Activated B cell treated with CpG ODN at 0.5 μM for 24 hours (primary cell): ENCODE results near the gene GPR148. TPM values are rescaled to one million over a fixed set of nuclear protein-coding genes. Genes with fewer than 3 reads are reported as not detected.

Experiments used
- ATAC-seq: fragments of 200-7000 bp; cut with Tn5 transposase; one replicate; pipeline ENCODE4 v1.10.0; 2021; ENCODE audit warnings: low read depth, mild to moderate bottlenecking, moderate library complexity
- CTCF ChIA-PET: fragments of 350-600 bp; sonication (Branson Sonifier 250); formaldehyde crosslinking; loops from one replicate; lab custom pipeline; 2021; ENCODE audit warnings: antibody characterized with exemption; lab: Charles Lee
- POLR2A ChIA-PET: fragments of 350-600 bp; sonication (Branson Sonifier 250); formaldehyde crosslinking; loops from one replicate; lab custom pipeline; 2021; ENCODE audit warnings: antibody characterized with exemption; lab: Charles Lee
- DNase-seq: peaks from one replicate; pipeline ENCODE4 v3.0.0; 2022
- H3K27ac Mint-ChIP-seq: one replicate; pipeline ENCODE4 v1.8.0; 2020; ENCODE audit warnings: mixed read lengths
- H3K27me3 Mint-ChIP-seq: one replicate; pipeline ENCODE4 v1.8.0; 2021; ENCODE audit warnings: mixed read lengths
- H3K36me3 Mint-ChIP-seq: one replicate; pipeline ENCODE4 v1.8.0; 2021; ENCODE audit warnings: low read depth, mixed read lengths
- H3K4me1 Mint-ChIP-seq: one replicate; pipeline ENCODE4 v1.8.0; 2021; ENCODE audit warnings: mixed read lengths
- H3K4me3 Mint-ChIP-seq: one replicate; pipeline ENCODE4 v1.8.0; 2020; ENCODE audit warnings: mild to moderate bottlenecking, mixed read lengths
- H3K9me3 Mint-ChIP-seq: one replicate; pipeline ENCODE4 v1.8.0; 2020; ENCODE audit warnings: mixed read lengths
- intact Hi-C: fragments of 100-400 bp; cut with micrococcal nuclease; formaldehyde crosslinking; loops from one replicate; pipeline ENCODE4 v1.15.1; 2024
- total RNA-seq: library from RNA; stranded (reverse); gene quantifications from 2 replicates; pipeline ENCODE4 v1.2.3, GENCODE V29; 2022
- TF ChIP-seq, protein P1 (sequence below): fragments of 200-600 bp; IDR thresholded peaks from one replicate; pipeline ENCODE4 v1.8.0; 2022; ENCODE audit warnings: antibody characterized with exemption, mild to moderate bottlenecking

GPR148 gene
- total RNA-seq, 1 donor from 2014 or later: not detected

GRCh38 chr2:130759906-130760753 lies 31.3 kb downstream of the GPR148 start:
- ChIA-PET CTCF (no interaction called here), POLR2A (no interaction called here)
- TF ChIP-seq, protein P1, sequence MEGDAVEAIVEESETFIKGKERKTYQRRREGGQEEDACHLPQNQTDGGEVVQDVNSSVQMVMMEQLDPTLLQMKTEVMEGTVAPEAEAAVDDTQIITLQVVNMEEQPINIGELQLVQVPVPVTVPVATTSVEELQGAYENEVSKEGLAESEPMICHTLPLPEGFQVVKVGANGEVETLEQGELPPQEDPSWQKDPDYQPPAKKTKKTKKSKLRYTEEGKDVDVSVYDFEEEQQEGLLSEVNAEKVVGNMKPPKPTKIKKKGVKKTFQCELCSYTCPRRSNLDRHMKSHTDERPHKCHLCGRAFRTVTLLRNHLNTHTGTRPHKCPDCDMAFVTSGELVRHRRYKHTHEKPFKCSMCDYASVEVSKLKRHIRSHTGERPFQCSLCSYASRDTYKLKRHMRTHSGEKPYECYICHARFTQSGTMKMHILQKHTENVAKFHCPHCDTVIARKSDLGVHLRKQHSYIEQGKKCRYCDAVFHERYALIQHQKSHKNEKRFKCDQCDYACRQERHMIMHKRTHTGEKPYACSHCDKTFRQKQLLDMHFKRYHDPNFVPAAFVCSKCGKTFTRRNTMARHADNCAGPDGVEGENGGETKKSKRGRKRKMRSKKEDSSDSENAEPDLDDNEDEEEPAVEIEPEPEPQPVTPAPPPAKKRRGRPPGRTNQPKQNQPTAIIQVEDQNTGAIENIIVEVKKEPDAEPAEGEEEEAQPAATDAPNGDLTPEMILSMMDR: no peak
- H3K36me3 Mint-ChIP-seq: no peaks in the 10 kb centered on the region
- DNase-seq (no peak), ATAC-seq (no peak)
- H3K4me3 Mint-ChIP-seq: no peak overlapping the region
- no peak overlapping the region for H3K27ac Mint-ChIP-seq
- intact Hi-C loops: no loop called here
- H3K4me1 Mint-ChIP-seq: peaks cover 7% of the 10 kb centered on the region
- H3K27me3 Mint-ChIP-seq: peaks cover 37% of the 10 kb centered on the region
- H3K9me3 Mint-ChIP-seq: no peaks in the 10 kb centered on the region

DNA sequence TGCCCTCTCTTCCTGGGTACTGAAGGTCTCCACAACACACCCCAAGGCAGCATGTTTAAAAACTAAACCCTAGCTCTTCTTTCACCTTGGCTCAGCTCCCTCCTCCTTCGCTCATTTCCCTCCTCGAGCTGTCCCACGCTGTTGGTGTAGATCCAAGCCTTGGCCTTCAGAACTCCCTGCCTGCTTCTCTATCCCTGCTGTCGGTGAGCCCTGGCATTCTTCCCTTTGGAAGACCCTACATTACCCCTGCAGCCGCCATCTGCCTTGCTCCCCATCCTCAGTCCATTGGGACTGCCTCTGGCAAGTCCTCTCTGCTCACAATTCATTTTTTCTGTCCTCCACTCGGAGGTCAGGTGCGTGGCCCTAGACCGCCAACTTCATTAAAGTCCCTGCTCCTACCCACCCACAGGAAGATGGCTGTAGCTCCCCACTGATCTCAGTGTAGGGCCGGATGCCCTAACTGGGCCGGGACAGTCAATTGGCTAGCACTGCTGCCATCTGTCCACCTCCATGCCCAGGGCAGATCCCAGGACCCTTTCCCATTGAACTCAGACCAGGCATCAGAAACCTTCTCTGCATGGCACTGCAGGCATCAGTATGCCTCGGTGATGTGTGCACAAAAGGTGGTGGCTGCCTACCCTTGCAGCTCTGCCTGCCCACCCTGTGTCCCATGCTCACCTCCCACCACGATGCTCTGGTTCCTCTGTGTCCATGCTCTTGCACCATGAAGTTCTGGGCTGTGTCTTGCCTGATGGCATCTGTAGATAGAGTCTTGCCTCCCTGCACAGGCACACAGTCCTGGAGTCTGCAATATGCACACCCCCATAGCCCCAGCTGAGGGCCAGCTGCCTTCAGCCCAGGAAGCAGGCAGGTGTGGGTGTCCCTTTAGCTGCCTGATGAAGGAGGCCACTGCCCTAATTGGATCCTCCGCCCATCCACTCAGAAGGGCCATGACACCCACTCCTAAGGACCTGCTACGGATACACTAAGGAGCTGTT lies 32.2 kb downstream of the GPR148 start:
- TF ChIP-seq, protein P1: no peak
- no peak for ATAC-seq
- ChIA-PET CTCF (no interaction called here), POLR2A (no interaction called here)
- Mint-ChIP-seq H3K27ac (no peak overlapping the region), H3K27me3 (peaks cover 31% of the 10 kb centered on the region), H3K4me1 (peaks cover 3% of the 10 kb centered on the region), H3K9me3 (no peaks in the 10 kb centered on the region), H3K36me3 (no peaks in the 10 kb centered on the region), H3K4me3 (no peak overlapping the region)
- no peak for DNase-seq
- intact Hi-C loops: no loop called here

- no peaks in the 10 kb centered on the region for H3K36me3 Mint-ChIP-seq
- peaks cover 25% of the 10 kb centered on the region for H3K27me3 Mint-ChIP-seq
- no peak overlapping the region for H3K27ac Mint-ChIP-seq
- ChIA-PET CTCF (no interaction called here), POLR2A (no interaction called here)
- no peak for DNase-seq
- ATAC-seq: no peak
- intact Hi-C loops: no loop called here
- no peak overlapping the region for H3K4me3 Mint-ChIP-seq
- TF ChIP-seq, protein P1: no peak
- H3K9me3 Mint-ChIP-seq: no peaks in the 10 kb centered on the region
- H3K4me1 Mint-ChIP-seq: no peaks in the 10 kb centered on the region
Measured at GRCh38 chr2:130762031-130762909, 33.4 kb downstream of the GPR148 start.

- intact Hi-C loops: no loop called here
- DNase-seq: no peak
- no peak for ATAC-seq
- no peaks in the 10 kb centered on the region for H3K36me3 Mint-ChIP-seq
- ChIA-PET POLR2A (no interaction called here), CTCF (no interaction called here)
- H3K4me3 Mint-ChIP-seq: no peak overlapping the region
- TF ChIP-seq, protein P1: no peak
- H3K4me1 Mint-ChIP-seq: no peaks in the 10 kb centered on the region
- H3K27me3 Mint-ChIP-seq: peaks cover 20% of the 10 kb centered on the region
- no peaks in the 10 kb centered on the region for H3K9me3 Mint-ChIP-seq
- H3K27ac Mint-ChIP-seq: no peak overlapping the region
Measured at GRCh38 chr2:130762910-130763385, 34.1 kb downstream of the GPR148 start.
